PC-9 (cell line): ENCODE measurements around the gene ATP8B1. TPM values are rescaled to one million over a fixed set of nuclear protein-coding genes. Genes with fewer than 3 reads are reported as not detected.
A peak's percentile ranks its signal among the peaks of the same experiment; 100 is the strongest.

Experiments
- BruUV-seq: library from RNA; stranded (reverse); fragments of 400-500 nt; replicated peaks from 2 replicates; lab custom pipeline; 2021; lab: Mats Ljungman, UMichigan
- CTCF ChIA-PET: fragments of 300-600 bp; sonication (Branson Sonifier 250); formaldehyde crosslinking; loops from one replicate; lab custom pipeline; 2022; ENCODE audit warnings: antibody characterized with exemption; lab: Charles Lee
- POLR2A ChIA-PET: fragments of 300-600 bp; sonication (Branson Sonifier 250); formaldehyde crosslinking; loops from one replicate; lab custom pipeline; 2022; ENCODE audit warnings: antibody characterized with exemption; ENCODE audit not compliant: unreplicated experiment; lab: Charles Lee
- DNase-seq, 2 experiments: peaks; one replicate each; pipeline versions ENCODE4 v3.0.0 to v3.0.0-alpha.2; 2015 to 2022; ENCODE audit warnings: mixed read lengths in 1 of 2
- H2AFZ ChIP-seq: fragments of 200-600 bp; sonication (generic); 2 replicates; pipeline ENCODE4 v1.8.1; 2017; ENCODE audit warnings: antibody characterized with exemption
- H3F3A ChIP-seq: fragments of 200-600 bp; sonication (generic); 2 replicates; pipeline ENCODE4 v1.8.1; 2017; ENCODE audit warnings: antibody characterized with exemption, mild to moderate bottlenecking, low read depth; ENCODE audit not compliant: insufficient read depth
- H3K27ac ChIP-seq: fragments of 200-600 bp; sonication (generic); 2 replicates; pipeline ENCODE4 v1.6.1; 2016; ENCODE audit warnings: mixed run types
- H3K27me3 ChIP-seq: fragments of 200-600 bp; sonication (generic); 2 replicates; pipeline ENCODE4 v1.6.1; 2016; ENCODE audit warnings: low read depth, mixed run types; ENCODE audit not compliant: insufficient read depth
- H3K36me3 ChIP-seq: fragments of 200-600 bp; sonication (generic); 2 replicates; pipeline ENCODE4 v1.6.1; 2016; ENCODE audit warnings: low read depth, mixed run types
- H3K4me1 ChIP-seq: fragments of 200-600 bp; sonication (generic); replicated peaks from 2 replicates; pipeline ENCODE4 v1.6.1; 2016; ENCODE audit warnings: mixed run types; ENCODE audit not compliant: insufficient read depth
- H3K4me2 ChIP-seq: fragments of 200-600 bp; sonication (generic); 2 replicates; pipeline ENCODE4 v1.6.1; 2017; ENCODE audit warnings: mixed run types
- H3K4me3 ChIP-seq: fragments of 200-600 bp; sonication (generic); 2 replicates; pipeline ENCODE4 v1.6.1; 2016; ENCODE audit warnings: mixed run types
- H3K79me2 ChIP-seq: fragments of 200-600 bp; sonication (generic); 2 replicates; pipeline ENCODE4 v1.6.1; 2017; ENCODE audit warnings: low read depth, mixed run types
- H3K9me2 ChIP-seq: fragments of 200-600 bp; sonication (generic); 2 replicates; pipeline ENCODE4 v1.8.1; 2017; ENCODE audit warnings: mild to moderate bottlenecking; ENCODE audit not compliant: insufficient read depth
- H3K9me3 ChIP-seq: fragments of 200-600 bp; sonication (generic); 2 replicates; pipeline ENCODE4 v1.8.1; 2016; ENCODE audit warnings: low read depth; ENCODE audit not compliant: insufficient read depth
- H4K20me1 ChIP-seq: fragments of 200-600 bp; sonication (generic); 2 replicates; pipeline ENCODE4 v1.8.1; 2017; ENCODE audit not compliant: insufficient read depth
- EZH2 ChIP-seq: fragments of 200-600 bp; sonication (generic); IDR thresholded peaks from 2 replicates; pipeline ENCODE4 v1.8.0; 2017; ENCODE audit warnings: antibody characterized with exemption, low read depth
- intact Hi-C: fragments of 100-400 bp; cut with micrococcal nuclease; formaldehyde crosslinking; loops from one replicate; pipeline ENCODE4 v1.10.0; 2022; ENCODE audit not compliant: unreplicated experiment
- total RNA-seq: library from RNA; stranded (reverse); gene quantifications from 2 replicates; pipeline ENCODE4 v1.2.3, GENCODE V29; 2021
- TF ChIP-seq, protein P1 (sequence below): fragments of 200-600 bp; sonication (generic); conservative IDR thresholded peaks from 2 replicates; pipeline ENCODE4 v1.6.1; 2017; ENCODE audit warnings: mixed run types, antibody characterized with exemption, mild to moderate bottlenecking, moderate library complexity

The ATP8B1 gene
- total RNA-seq, 1 experiment from 2014 or later, result 23.4 TPM

DNA sequence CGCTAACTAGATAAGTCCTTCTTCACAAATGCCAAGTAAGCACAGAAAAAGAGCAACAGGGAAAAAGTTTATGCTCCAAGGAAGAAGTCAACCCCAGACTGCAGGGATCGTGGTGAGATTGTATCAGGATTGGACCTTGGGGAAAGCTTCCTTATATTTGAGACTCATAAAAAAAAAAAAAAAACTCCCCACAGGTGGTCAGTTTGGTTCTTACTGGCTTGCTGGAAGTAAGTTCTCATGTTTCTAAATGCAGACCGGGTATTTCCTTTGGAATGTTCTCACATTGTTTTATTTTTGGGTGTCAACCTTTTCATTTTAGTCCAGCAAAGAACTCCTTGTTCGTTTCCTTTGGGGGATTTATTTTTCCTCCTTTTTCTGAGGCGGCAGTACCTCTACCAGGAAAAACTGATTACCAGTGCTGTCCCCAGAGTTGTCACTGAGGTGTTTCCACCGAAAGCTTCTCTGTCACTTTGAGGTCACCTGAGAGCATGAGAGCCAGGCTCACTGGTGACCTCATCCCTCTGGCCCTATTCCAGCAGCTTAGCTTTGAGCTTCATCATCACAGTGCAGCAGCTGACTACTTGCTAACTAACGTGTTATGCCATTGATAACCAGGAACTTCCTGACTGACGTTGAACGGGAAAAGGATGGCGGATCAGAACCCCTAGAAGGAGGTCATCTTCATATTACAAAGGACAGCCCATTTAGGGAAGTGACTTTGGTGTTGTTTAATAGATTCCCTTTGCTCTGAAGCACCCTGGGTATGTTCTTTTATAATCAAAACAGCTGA, 16.8 kb upstream of the ATP8B1 start:
- BruUV-seq, result no TSS peak
- no peaks in the 10 kb centered on the region for H3K9me3 ChIP-seq
- peaks cover 21% of the 10 kb centered on the region for H3F3A ChIP-seq
- TF ChIP-seq, protein P1, sequence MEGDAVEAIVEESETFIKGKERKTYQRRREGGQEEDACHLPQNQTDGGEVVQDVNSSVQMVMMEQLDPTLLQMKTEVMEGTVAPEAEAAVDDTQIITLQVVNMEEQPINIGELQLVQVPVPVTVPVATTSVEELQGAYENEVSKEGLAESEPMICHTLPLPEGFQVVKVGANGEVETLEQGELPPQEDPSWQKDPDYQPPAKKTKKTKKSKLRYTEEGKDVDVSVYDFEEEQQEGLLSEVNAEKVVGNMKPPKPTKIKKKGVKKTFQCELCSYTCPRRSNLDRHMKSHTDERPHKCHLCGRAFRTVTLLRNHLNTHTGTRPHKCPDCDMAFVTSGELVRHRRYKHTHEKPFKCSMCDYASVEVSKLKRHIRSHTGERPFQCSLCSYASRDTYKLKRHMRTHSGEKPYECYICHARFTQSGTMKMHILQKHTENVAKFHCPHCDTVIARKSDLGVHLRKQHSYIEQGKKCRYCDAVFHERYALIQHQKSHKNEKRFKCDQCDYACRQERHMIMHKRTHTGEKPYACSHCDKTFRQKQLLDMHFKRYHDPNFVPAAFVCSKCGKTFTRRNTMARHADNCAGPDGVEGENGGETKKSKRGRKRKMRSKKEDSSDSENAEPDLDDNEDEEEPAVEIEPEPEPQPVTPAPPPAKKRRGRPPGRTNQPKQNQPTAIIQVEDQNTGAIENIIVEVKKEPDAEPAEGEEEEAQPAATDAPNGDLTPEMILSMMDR, result no peak
- no peak for TF ChIP-seq EZH2
- POLR2A ChIA-PET, result interaction anchor here (0.6 kb wide), 1 partner anchor 28 kb away, joined by 14 read pairs; no protein-coding TSS in a partner anchor
- H3K36me3 ChIP-seq, result no peaks in the 10 kb centered on the region
- CTCF ChIA-PET, result interaction anchor here (0.6 kb wide), 3 partner anchors 358 to 761 kb away, joined by 4 to 8 read pairs (median 4); no protein-coding TSS in a partner anchor
- no peaks in the 10 kb centered on the region for H3K79me2 ChIP-seq
- H3K27ac ChIP-seq, result peak overlapping the region; percentile 72
- peak overlapping the region; percentile 23; the same call in 1 of the 2 replicates for H3K4me3 ChIP-seq
- peak overlapping the region; percentile 73 for H3K4me2 ChIP-seq
- peaks cover 21% of the 10 kb centered on the region for H3K4me1 ChIP-seq
- no peaks in the 10 kb centered on the region for H3K27me3 ChIP-seq
- H3K9me2 ChIP-seq, result no peaks in the 10 kb centered on the region
- H2AFZ ChIP-seq, result no peak overlapping the region
- H4K20me1 ChIP-seq, result no peaks in the 10 kb centered on the region
- DNase-seq, result peak; percentile 74 to 96
- intact Hi-C loops, result no loop called here

DNA sequence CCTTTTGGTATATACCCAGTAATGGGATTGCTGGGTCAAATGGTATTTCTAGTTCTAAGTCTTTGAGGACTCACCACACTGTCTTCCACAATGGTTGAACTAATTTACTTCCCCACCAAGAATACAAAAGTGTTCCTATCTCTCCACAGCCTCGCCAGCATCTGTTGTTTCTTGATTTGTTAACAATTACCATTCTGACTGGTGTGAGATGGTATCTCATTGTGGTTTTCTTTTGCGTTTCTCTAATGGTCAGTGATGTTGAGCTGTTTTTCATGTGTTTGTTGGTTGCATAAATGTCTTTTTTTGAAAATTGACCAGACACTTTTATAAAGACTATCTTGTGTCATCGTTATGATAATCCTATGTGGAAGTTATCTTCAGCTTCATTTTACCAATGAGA, 16.0 kb upstream of the ATP8B1 start:
- intact Hi-C loops, result no loop called here
- H3K27ac ChIP-seq, result peak overlapping the region; percentile 72
- H3K4me1 ChIP-seq, result peaks cover 21% of the 10 kb centered on the region
- no peaks in the 10 kb centered on the region for H3K9me3 ChIP-seq
- H3K9me2 ChIP-seq, result no peaks in the 10 kb centered on the region
- no peaks in the 10 kb centered on the region for H3K79me2 ChIP-seq
- ChIA-PET CTCF (interaction anchor here (0.5 to 0.6 kb wide), 4 partner anchors 228 to 762 kb away, joined by 3 to 8 read pairs (median 4); no protein-coding TSS in a partner anchor), POLR2A (interaction anchor here (0.6 kb wide), 1 partner anchor 29 kb away, joined by 14 read pairs; no protein-coding TSS in a partner anchor)
- peak overlapping the region; percentile 73 for H3K4me2 ChIP-seq
- TF ChIP-seq, protein P1, result no peak
- TF ChIP-seq EZH2, result no peak
- H2AFZ ChIP-seq, result no peak overlapping the region
- no TSS peak for BruUV-seq
- DNase-seq, result no peak
- no peaks in the 10 kb centered on the region for H4K20me1 ChIP-seq
- peaks cover 21% of the 10 kb centered on the region for H3F3A ChIP-seq
- no peaks in the 10 kb centered on the region for H3K36me3 ChIP-seq
- H3K27me3 ChIP-seq, result no peaks in the 10 kb centered on the region
- peak overlapping the region; percentile 23; the same call in 1 of the 2 replicates for H3K4me3 ChIP-seq

DNA sequence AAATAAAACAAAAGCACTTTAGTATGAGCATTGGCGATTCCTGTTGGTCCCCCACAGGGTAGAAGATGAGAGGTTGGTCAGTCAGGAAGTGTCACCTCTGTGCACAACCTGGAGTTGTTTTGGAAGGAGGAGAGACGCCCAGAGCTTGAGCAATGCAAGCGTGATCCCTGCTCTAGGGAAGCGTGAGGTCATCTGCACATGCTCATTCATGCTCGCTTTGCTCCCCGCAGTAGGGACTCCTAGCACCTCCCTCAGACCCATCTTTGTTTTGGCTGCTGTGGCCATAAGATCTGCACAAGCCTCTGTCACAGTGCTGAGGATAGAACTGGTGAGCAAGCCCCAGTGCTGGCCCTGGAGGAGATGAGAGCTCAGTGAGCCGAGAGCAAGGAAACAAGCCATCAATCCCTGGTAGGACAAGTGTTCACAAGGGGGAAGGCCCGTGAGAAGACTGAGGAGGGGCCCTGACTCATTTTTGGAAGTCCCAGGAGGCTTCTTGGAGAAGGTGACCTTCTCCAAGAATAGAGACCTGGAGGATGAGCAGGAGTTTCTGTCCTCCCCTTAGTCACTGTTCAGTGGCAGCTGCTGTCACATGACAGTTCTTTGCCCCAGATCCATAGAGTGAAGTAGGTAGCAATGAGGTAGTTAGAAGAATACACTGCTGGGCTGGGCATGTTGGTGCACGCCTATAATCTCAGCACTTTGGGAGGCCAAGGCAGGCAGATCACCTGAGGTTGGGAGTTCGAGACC, 13.3 kb upstream of the ATP8B1 start:
- peaks cover 38% of the 10 kb centered on the region for H3F3A ChIP-seq
- no peaks in the 10 kb centered on the region for H3K27me3 ChIP-seq
- H3K79me2 ChIP-seq, result no peaks in the 10 kb centered on the region
- intact Hi-C loops, result no loop called here
- no peak for DNase-seq
- TF ChIP-seq, protein P1, result no peak
- TF ChIP-seq EZH2, result no peak
- no peak overlapping the region for H2AFZ ChIP-seq
- BruUV-seq, result no TSS peak
- no peak overlapping the region for H3K4me2 ChIP-seq
- H4K20me1 ChIP-seq, result no peaks in the 10 kb centered on the region
- POLR2A ChIA-PET, result no interaction called here
- H3K27ac ChIP-seq, result no peak overlapping the region
- H3K9me2 ChIP-seq, result no peaks in the 10 kb centered on the region
- CTCF ChIA-PET, result no interaction called here
- H3K9me3 ChIP-seq, result peaks cover 14% of the 10 kb centered on the region
- H3K4me3 ChIP-seq, result no peak overlapping the region
- H3K4me1 ChIP-seq, result peaks cover 33% of the 10 kb centered on the region
- H3K36me3 ChIP-seq, result no peaks in the 10 kb centered on the region
